CD4-positive, alpha-beta T cell (primary cell): ENCODE data around the gene PADI3. TPM values are rescaled to one million over a fixed set of nuclear protein-coding genes. Genes with fewer than 3 reads are reported as not detected.

Source experiments
- ATAC-seq: fragments of 200-7000 bp; cut with Tn5 transposase; one replicate; pipeline ENCODE4 v1.10.0; 2022; ENCODE audit warnings: mild to moderate bottlenecking; ENCODE audit not compliant: poor library complexity
- CTCF ChIA-PET: fragments of 350-600 bp; sonication (Branson Sonifier 250); formaldehyde crosslinking; loops from one replicate; lab custom pipeline; 2021; ENCODE audit warnings: antibody characterized with exemption, inconsistent platforms; lab: Charles Lee
- POLR2A ChIA-PET: fragments of 350-600 bp; sonication (Branson Sonifier 250); formaldehyde crosslinking; loops from one replicate; lab custom pipeline; 2021; ENCODE audit warnings: antibody characterized with exemption, inconsistent platforms; lab: Charles Lee
- DNase-seq, 14 experiments: peaks; one replicate each; pipeline ENCODE4 v3.0.0-alpha.2; 2013 to 2020; ENCODE audit warnings: mixed read lengths in 2 of 14
- H3K27ac ChIP-seq, 2 donors: one replicate each; pipeline versions ENCODE4 v1.5.1 to v1.7.0; 2013; ENCODE audit warnings: low read length in 2 of 2, low read depth in 1 of 2, mild to moderate bottlenecking in 1 of 2
- H3K27me3 ChIP-seq, 2 experiments: 1 replicate in 1 of 2; 2 replicates in 1 of 2; pipeline versions ENCODE4 v1.6.1 to v1.7.0; 2013; ENCODE audit warnings: low read length in 2 of 2, control low read depth in 1 of 2, mild to moderate bottlenecking in 1 of 2, moderate library complexity in 1 of 2; ENCODE audit not compliant: insufficient read depth in 2 of 2, control insufficient read depth in 1 of 2
- H3K36me3 ChIP-seq: one replicate; pipeline ENCODE4 v1.6.1; 2013; ENCODE audit warnings: low read length, control low read depth; ENCODE audit not compliant: insufficient read depth
- H3K4me1 ChIP-seq: one replicate; pipeline ENCODE4 v1.6.1; 2013; ENCODE audit warnings: low read length, control low read depth; ENCODE audit not compliant: insufficient read depth
- H3K4me3 ChIP-seq: one replicate; pipeline ENCODE4 v1.5.1; 2013; ENCODE audit warnings: mild to moderate bottlenecking, low read length, moderate library complexity
- H3K9me3 ChIP-seq, 2 experiments: 1 replicate in 1 of 2; 2 replicates in 1 of 2; pipeline versions ENCODE4 v1.6.1 to v1.7.0; 2013; ENCODE audit warnings: low read length in 2 of 2, mild to moderate bottlenecking in 2 of 2, control low read depth in 1 of 2, moderate library complexity in 1 of 2; ENCODE audit not compliant: control insufficient read depth in 1 of 2, insufficient read depth in 1 of 2
- H3K27ac Mint-ChIP-seq: one replicate; pipeline ENCODE4 v1.8.0; 2020; ENCODE audit warnings: mixed read lengths
- H3K27me3 Mint-ChIP-seq: one replicate; pipeline ENCODE4 v1.8.0; 2021; ENCODE audit warnings: mixed read lengths
- H3K36me3 Mint-ChIP-seq: one replicate; pipeline ENCODE4 v1.8.0; 2021; ENCODE audit warnings: low read depth, mixed read lengths
- H3K4me1 Mint-ChIP-seq: one replicate; pipeline ENCODE4 v1.8.0; 2021; ENCODE audit warnings: low read depth, mixed read lengths
- H3K4me3 Mint-ChIP-seq: one replicate; pipeline ENCODE4 v1.8.0; 2020; ENCODE audit warnings: mild to moderate bottlenecking, mixed read lengths
- H3K9me3 Mint-ChIP-seq: one replicate; pipeline ENCODE4 v1.8.0; 2020; ENCODE audit warnings: mixed read lengths
- CTCF ChIP-seq: fragments of 200-600 bp; IDR thresholded peaks from one replicate; pipeline ENCODE4 v1.8.0; 2022; ENCODE audit warnings: antibody characterized with exemption, mild to moderate bottlenecking
- intact Hi-C, 2 experiments: fragments of 100-400 bp; cut with DNase I in 1 of 2; cut with micrococcal nuclease in 1 of 2; formaldehyde crosslinking; loops; one replicate each; pipeline versions ENCODE4 v1.15.1 to v1.9.0; 2023 to 2025; cut with DNase I, micrococcal nuclease
- total RNA-seq, 174 experiments: library from RNA in 2 of 174; stranded (reverse) in 2 of 174; gene quantifications; one replicate each; pipeline ENCODE4 v1.2.3 and lab custom pipeline; 2021 to 2026

PADI3 gene
- total RNA-seq, 2 experiments from 2014 or later, result not detected

DNA sequence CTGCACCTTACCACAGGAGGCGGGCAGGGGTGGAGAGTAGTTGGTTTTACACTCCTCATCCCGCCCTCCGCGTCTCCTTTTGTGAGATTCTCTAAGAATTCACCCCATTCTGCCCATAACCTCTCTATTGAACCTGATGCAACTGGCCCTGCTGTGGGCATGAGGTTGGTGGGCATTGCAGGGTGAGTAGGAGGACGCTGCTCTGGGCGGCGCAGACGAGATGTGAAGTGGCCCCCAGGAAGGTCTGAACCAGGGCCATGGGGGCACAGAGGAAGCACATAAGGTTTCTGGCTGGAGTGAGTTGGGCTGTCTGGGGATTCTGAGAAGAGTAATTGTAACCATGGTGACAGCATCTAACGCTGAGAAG, 35.1 kb upstream of the PADI3 start:
- Histone ChIP-seq H3K36me3 (no peaks in the 10 kb centered on the region), H3K27ac (no peak overlapping the region), H3K27me3 (peaks cover 2 to 8% of the 10 kb centered on the region in 2 experiments), H3K4me1 (peaks cover 45% of the 10 kb centered on the region), H3K4me3 (no peak overlapping the region), H3K9me3 (no peaks in the 10 kb centered on the region)
- intact Hi-C loops, result no loop called here
- no peak overlapping the region for H3K4me3 Mint-ChIP-seq
- H3K9me3 Mint-ChIP-seq, result no peaks in the 10 kb centered on the region
- POLR2A ChIA-PET, result no interaction called here
- H3K27ac Mint-ChIP-seq, result no peak overlapping the region
- ATAC-seq (no peak), DNase-seq (no peak)
- H3K4me1 Mint-ChIP-seq, result peaks cover 31% of the 10 kb centered on the region
- no peak for TF ChIP-seq CTCF
- CTCF ChIA-PET, result no interaction called here
- H3K27me3 Mint-ChIP-seq, result peaks cover 43% of the 10 kb centered on the region
- H3K36me3 Mint-ChIP-seq, result no peaks in the 10 kb centered on the region

GRCh38 chr1:17214876-17215544, 33.9 kb upstream of the PADI3 start:
- H3K4me3 ChIP-seq, result no peak overlapping the region
- CTCF ChIA-PET, result no interaction called here
- intact Hi-C loops, result no loop called here
- H3K36me3 ChIP-seq, result no peaks in the 10 kb centered on the region
- DNase-seq (no peak), ATAC-seq (no peak)
- no peak for TF ChIP-seq CTCF
- Mint-ChIP-seq H3K4me1 (peaks cover 31% of the 10 kb centered on the region), H3K27ac (no peak overlapping the region), H3K27me3 (peaks cover 39% of the 10 kb centered on the region), H3K4me3 (no peak overlapping the region), H3K9me3 (no peaks in the 10 kb centered on the region), H3K36me3 (no peaks in the 10 kb centered on the region)
- peaks cover 2 to 8% of the 10 kb centered on the region in 2 experiments for H3K27me3 ChIP-seq
- no peaks in the 10 kb centered on the region for H3K9me3 ChIP-seq
- POLR2A ChIA-PET, result no interaction called here
- peaks cover 40% of the 10 kb centered on the region for H3K4me1 ChIP-seq
- no peak overlapping the region for H3K27ac ChIP-seq

DNA sequence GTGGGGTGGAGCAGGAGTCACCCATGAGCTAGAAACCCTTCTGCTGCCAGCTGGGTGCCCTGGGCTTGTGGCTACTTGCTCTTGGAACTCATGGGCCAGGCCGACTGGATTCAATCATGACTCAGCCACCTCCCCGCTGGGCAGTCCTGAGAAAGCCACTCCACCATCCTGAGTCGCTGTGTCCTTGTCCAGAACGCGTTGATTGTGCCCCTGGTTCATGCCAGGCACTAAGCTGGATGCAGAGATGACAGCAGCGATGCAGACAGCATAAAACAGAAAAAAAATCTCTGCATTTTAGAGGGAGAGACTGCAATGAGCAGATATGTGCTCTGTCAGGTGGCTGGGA, 33.4 kb upstream of the PADI3 start:
- Histone ChIP-seq H3K4me3 (no peak overlapping the region), H3K9me3 (no peaks in the 10 kb centered on the region), H3K36me3 (no peaks in the 10 kb centered on the region), H3K27me3 (peaks cover 2 to 8% of the 10 kb centered on the region in 2 experiments), H3K27ac (no peak overlapping the region), H3K4me1 (peaks cover 35% of the 10 kb centered on the region)
- Mint-ChIP-seq H3K27ac (no peak overlapping the region), H3K4me1 (peaks cover 31% of the 10 kb centered on the region), H3K36me3 (no peaks in the 10 kb centered on the region), H3K9me3 (no peaks in the 10 kb centered on the region), H3K4me3 (no peak overlapping the region), H3K27me3 (peaks cover 39% of the 10 kb centered on the region)
- POLR2A ChIA-PET, result no interaction called here
- TF ChIP-seq CTCF, result no peak
- CTCF ChIA-PET, result no interaction called here
- no peak for ATAC-seq
- intact Hi-C loops, result no loop called here
- DNase-seq, result no peak
